ENCODE results near the gene ACBD7.

- no peak for TF ChIP-seq CTCF (IDR thresholded peaks at IDR 0.05)
- no peak for TF ChIP-seq POLR2AphosphoS5 (IDR thresholded peaks at IDR 0.05)
- TF ChIP-seq EP300 (IDR thresholded peaks at IDR 0.05): no peak
Observed at GRCh38 chr10:15113766-15114165, 25.2 kb upstream of the ACBD7 start.
